ENCODE data around the gene BCL2L12.

GRCh38 chr19:49616945-49617344 is 48.8 kb upstream of the BCL2L12 start:
- TF ChIP-seq ZC3H10 (CRISPR knock-in tag; IDR thresholded peaks at IDR 0.05) (no peak), ARNTL (CRISPR knock-in tag; IDR thresholded peaks at IDR 0.05; ENCODE audit: borderline replicate concordance, low read depth) (no peak), TSHZ2 (CRISPR knock-in tag; IDR thresholded peaks at IDR 0.05) (no peak), RARB (CRISPR knock-in tag; IDR thresholded peaks at IDR 0.05) (no peak), POU6F1 (CRISPR knock-in tag; IDR thresholded peaks at IDR 0.05; ENCODE audit: borderline replicate concordance, low read depth) (no peak), PATZ1 (CRISPR knock-in tag; IDR thresholded peaks at IDR 0.05; ENCODE audit: borderline replicate concordance) (no peak), ISL1 (CRISPR knock-in tag; IDR thresholded peaks at IDR 0.05) (no peak), TOX (CRISPR knock-in tag; IDR thresholded peaks at IDR 0.05; ENCODE audit: borderline replicate concordance) (no peak), CREB5 (CRISPR knock-in tag; IDR thresholded peaks at IDR 0.05; ENCODE audit: low read depth) (no peak), BACH2 (CRISPR knock-in tag; IDR thresholded peaks at IDR 0.05; ENCODE audit: borderline replicate concordance) (no peak), ZNF70 (CRISPR knock-in tag; IDR thresholded peaks at IDR 0.05) (no peak), ZFP3 (CRISPR knock-in tag; IDR thresholded peaks at IDR 0.05) (no peak), OSR1 (CRISPR knock-in tag; IDR thresholded peaks at IDR 0.05) (no peak)
